ENCODE results near the gene TBCD. TPM values are rescaled to one million over a fixed set of nuclear protein-coding genes. Genes with fewer than 3 reads are reported as not detected.

TBCD gene
- polyA plus RNA-seq, 1 donor from 2014 or later: 67.2 TPM

GRCh38 chr17:82754297-82755208 is 2.7 kb downstream of the TBCD start:
- Histone ChIP-seq H3K9me2 (ENCODE audit: insufficient read depth, low read length) (no peaks in the 10 kb centered on the region), H3F3A (ENCODE audit: insufficient read depth, low read length, poor library complexity, severe bottlenecking) (no peaks in the 10 kb centered on the region), H3K9me3 (ENCODE audit: low read length) (no peaks in the 10 kb centered on the region), H3K4me3 (ENCODE audit: low read length) (peak overlapping the region; percentile 42), H2AFZ (ENCODE audit: low read depth, low read length) (no peak overlapping the region), H3K27ac (ENCODE audit: low read length) (no peak overlapping the region), H3K9ac (ENCODE audit: low read length) (no peak overlapping the region), H3K36me3 (ENCODE audit: insufficient read depth, low read length) (no peaks in the 10 kb centered on the region), H3K79me2 (replicated peaks; ENCODE audit: insufficient read depth, low read length) (peaks cover 21% of the 10 kb centered on the region), H4K20me1 (ENCODE audit: insufficient read depth) (no peaks in the 10 kb centered on the region), H3K27me3 (ENCODE audit: insufficient read depth, low read depth, low read length) (no peaks in the 10 kb centered on the region), H3K4me2 (ENCODE audit: low read length) (no peak overlapping the region)
- TF ChIP-seq MXI1 (conservative IDR thresholded peaks at IDR 0.05; ENCODE audit: poor library complexity, severe bottlenecking) (no peak), EZH2 (IDR thresholded peaks at IDR 0.05; ENCODE audit: borderline replicate concordance, insufficient read depth, low read length, poor library complexity, severe bottlenecking) (no peak), SMC3 (conservative IDR thresholded peaks at IDR 0.05; ENCODE audit: poor library complexity) (no peak), EP300 (conservative IDR thresholded peaks at IDR 0.05; ENCODE audit: poor library complexity, severe bottlenecking) (no peak), REST (IDR thresholded peaks at IDR 0.05; ENCODE audit: borderline replicate concordance) (no peak), POLR2AphosphoS5 (IDR thresholded peaks at IDR 0.05) (no peak), RAD21 (conservative IDR thresholded peaks at IDR 0.05) (no peak), TAF1 (IDR thresholded peaks at IDR 0.05; ENCODE audit: low read depth) (no peak), CTCF (IDR thresholded peaks at IDR 0.05; ENCODE audit: poor library complexity, severe bottlenecking) (no peak)

DNA sequence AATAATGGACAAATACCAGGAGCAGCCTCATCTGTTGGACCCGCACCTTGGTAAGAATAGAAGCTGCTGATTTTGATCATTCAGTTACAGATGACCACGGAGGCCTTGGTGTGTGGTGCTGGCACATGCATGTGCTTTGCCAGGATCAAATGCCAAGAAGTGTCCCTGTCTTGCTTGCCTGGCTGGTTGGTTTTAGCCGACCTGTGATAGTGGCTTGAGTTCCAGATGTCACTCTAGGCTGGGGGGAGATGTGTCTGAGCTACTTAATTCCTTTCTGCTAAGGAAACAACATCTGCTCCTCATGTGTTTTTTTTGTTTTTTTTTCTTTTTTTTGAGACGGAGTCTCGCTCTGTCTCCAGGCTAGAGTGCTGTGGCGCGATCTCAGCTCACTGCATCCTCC is 4.3 kb downstream of the TBCD start:
- no peaks in the 10 kb centered on the region for H3F3A ChIP-seq (ENCODE audit: insufficient read depth, low read length, poor library complexity, severe bottlenecking)
- H3K79me2 ChIP-seq (replicated peaks; ENCODE audit: insufficient read depth, low read length): peaks cover 30% of the 10 kb centered on the region
- no peak for TF ChIP-seq REST (IDR thresholded peaks at IDR 0.05; ENCODE audit: borderline replicate concordance)
- no peak for TF ChIP-seq RAD21 (conservative IDR thresholded peaks at IDR 0.05)
- TF ChIP-seq CTCF (IDR thresholded peaks at IDR 0.05; ENCODE audit: poor library complexity, severe bottlenecking): no peak
- TF ChIP-seq TAF1 (IDR thresholded peaks at IDR 0.05; ENCODE audit: low read depth): no peak
- no peak for TF ChIP-seq SMC3 (conservative IDR thresholded peaks at IDR 0.05; ENCODE audit: poor library complexity)
- no peak for TF ChIP-seq POLR2AphosphoS5 (IDR thresholded peaks at IDR 0.05)
- TF ChIP-seq EZH2 (IDR thresholded peaks at IDR 0.05; ENCODE audit: borderline replicate concordance, insufficient read depth, low read length, poor library complexity, severe bottlenecking): no peak
- no peak for TF ChIP-seq EP300 (conservative IDR thresholded peaks at IDR 0.05; ENCODE audit: poor library complexity, severe bottlenecking)
- no peak for TF ChIP-seq MXI1 (conservative IDR thresholded peaks at IDR 0.05; ENCODE audit: poor library complexity, severe bottlenecking)
- no peak overlapping the region for H3K4me3 ChIP-seq (ENCODE audit: low read length)
- no peaks in the 10 kb centered on the region for H3K9me2 ChIP-seq (ENCODE audit: insufficient read depth, low read length)
- H3K4me2 ChIP-seq (ENCODE audit: low read length): no peak overlapping the region
- no peaks in the 10 kb centered on the region for H3K36me3 ChIP-seq (ENCODE audit: insufficient read depth, low read length)
- H3K27ac ChIP-seq (ENCODE audit: low read length): no peak overlapping the region
- H3K9me3 ChIP-seq (ENCODE audit: low read length): no peaks in the 10 kb centered on the region
- no peak overlapping the region for H2AFZ ChIP-seq (ENCODE audit: low read depth, low read length)
- H3K27me3 ChIP-seq (ENCODE audit: insufficient read depth, low read depth, low read length): no peaks in the 10 kb centered on the region
- no peak overlapping the region for H3K9ac ChIP-seq (ENCODE audit: low read length)
- no peaks in the 10 kb centered on the region for H4K20me1 ChIP-seq (ENCODE audit: insufficient read depth)

All from neural cell (in vitro differentiated cells).